ENCODE data around the gene CIT.

Gene CIT

DNA sequence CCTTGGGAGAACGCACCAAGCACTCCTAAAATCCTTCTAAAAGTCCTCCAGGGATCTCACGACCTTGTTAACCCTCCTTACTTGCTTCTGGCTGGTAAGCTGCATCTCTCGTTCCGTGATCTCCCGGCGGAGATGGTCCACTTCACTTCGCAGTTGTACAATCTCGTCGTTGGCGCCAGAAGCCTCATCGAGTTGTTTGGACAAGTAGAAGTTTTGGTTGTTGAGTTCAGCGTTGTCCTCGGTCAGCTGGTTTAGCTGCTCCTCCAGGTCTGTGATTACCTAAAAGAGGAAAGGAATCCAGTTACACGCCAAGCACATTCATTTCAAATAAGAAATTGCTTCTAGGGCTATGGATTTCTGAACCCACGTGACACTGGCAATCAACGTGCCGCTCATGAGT lies 142.0 kb downstream of the CIT start:
- TF ChIP-seq, protein P1, sequence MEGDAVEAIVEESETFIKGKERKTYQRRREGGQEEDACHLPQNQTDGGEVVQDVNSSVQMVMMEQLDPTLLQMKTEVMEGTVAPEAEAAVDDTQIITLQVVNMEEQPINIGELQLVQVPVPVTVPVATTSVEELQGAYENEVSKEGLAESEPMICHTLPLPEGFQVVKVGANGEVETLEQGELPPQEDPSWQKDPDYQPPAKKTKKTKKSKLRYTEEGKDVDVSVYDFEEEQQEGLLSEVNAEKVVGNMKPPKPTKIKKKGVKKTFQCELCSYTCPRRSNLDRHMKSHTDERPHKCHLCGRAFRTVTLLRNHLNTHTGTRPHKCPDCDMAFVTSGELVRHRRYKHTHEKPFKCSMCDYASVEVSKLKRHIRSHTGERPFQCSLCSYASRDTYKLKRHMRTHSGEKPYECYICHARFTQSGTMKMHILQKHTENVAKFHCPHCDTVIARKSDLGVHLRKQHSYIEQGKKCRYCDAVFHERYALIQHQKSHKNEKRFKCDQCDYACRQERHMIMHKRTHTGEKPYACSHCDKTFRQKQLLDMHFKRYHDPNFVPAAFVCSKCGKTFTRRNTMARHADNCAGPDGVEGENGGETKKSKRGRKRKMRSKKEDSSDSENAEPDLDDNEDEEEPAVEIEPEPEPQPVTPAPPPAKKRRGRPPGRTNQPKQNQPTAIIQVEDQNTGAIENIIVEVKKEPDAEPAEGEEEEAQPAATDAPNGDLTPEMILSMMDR (IDR thresholded peaks at IDR 0.05; ENCODE audit: low read length), result no peak
- no peak for TF ChIP-seq EZH2 (IDR thresholded peaks at IDR 0.05; ENCODE audit: borderline replicate concordance, low read length)
- Histone ChIP-seq H4K20me1 (ENCODE audit: insufficient read depth, low read length) (no peaks in the 10 kb centered on the region), H3K4me3 (ENCODE audit: low read depth, low read length, poor library complexity, severe bottlenecking) (no peak overlapping the region), H3K27ac (ENCODE audit: low read depth, low read length, poor library complexity, severe bottlenecking) (no peak overlapping the region), H2AFZ (ENCODE audit: low read length) (no peak overlapping the region), H3K27me3 (ENCODE audit: insufficient read depth, low read length) (no peaks in the 10 kb centered on the region), H3K9me3 (ENCODE audit: low read length) (no peaks in the 10 kb centered on the region), H3K9me2 (ENCODE audit: low read depth, low read length) (no peaks in the 10 kb centered on the region), H3K4me2 (ENCODE audit: low read length) (no peak overlapping the region), H3K36me3 (ENCODE audit: insufficient read depth, low read length) (peaks cover 32% of the 10 kb centered on the region), H3K9ac (ENCODE audit: low read length) (no peak overlapping the region), H3K79me2 (ENCODE audit: insufficient read depth, low read length) (no peaks in the 10 kb centered on the region), H3F3A (ENCODE audit: insufficient read depth, low read length) (no peaks in the 10 kb centered on the region), H3K4me1 (ENCODE audit: insufficient read depth, low read length, severe bottlenecking) (no peaks in the 10 kb centered on the region)

DNA sequence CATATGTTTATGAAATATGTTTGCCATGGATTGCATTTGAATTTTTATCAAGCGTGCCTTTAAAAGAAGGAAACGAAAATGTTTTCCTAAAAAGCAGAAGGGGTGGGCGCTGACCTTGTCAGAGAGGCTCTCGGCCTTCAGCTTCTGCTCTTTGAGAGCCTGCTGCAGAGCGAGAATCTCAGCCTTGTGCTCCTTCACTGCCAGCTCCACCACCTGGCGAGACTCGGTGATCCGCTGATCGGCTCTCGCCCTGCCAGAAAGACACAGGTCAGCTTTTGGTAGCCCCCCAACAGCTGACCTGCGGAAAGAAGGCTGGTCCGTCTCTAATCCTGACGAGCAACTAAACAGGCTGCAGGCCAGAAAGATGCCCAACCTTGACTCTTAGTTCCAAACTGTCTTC lies 146.7 kb downstream of the CIT start:
- Histone ChIP-seq H4K20me1 (ENCODE audit: insufficient read depth, low read length) (no peaks in the 10 kb centered on the region), H3K4me3 (ENCODE audit: low read depth, low read length, poor library complexity, severe bottlenecking) (no peak overlapping the region), H3K4me1 (ENCODE audit: insufficient read depth, low read length, severe bottlenecking) (no peaks in the 10 kb centered on the region), H3K9me3 (ENCODE audit: low read length) (no peaks in the 10 kb centered on the region), H3K36me3 (ENCODE audit: insufficient read depth, low read length) (peaks cover 54% of the 10 kb centered on the region), H3F3A (ENCODE audit: insufficient read depth, low read length) (no peaks in the 10 kb centered on the region), H3K4me2 (ENCODE audit: low read length) (no peak overlapping the region), H2AFZ (ENCODE audit: low read length) (no peak overlapping the region), H3K27me3 (ENCODE audit: insufficient read depth, low read length) (no peaks in the 10 kb centered on the region), H3K79me2 (ENCODE audit: insufficient read depth, low read length) (no peaks in the 10 kb centered on the region), H3K27ac (ENCODE audit: low read depth, low read length, poor library complexity, severe bottlenecking) (no peak overlapping the region), H3K9ac (ENCODE audit: low read length) (no peak overlapping the region), H3K9me2 (ENCODE audit: low read depth, low read length) (no peaks in the 10 kb centered on the region)
- TF ChIP-seq EZH2 (IDR thresholded peaks at IDR 0.05; ENCODE audit: borderline replicate concordance, low read length), result no peak
- TF ChIP-seq, protein P1 (IDR thresholded peaks at IDR 0.05; ENCODE audit: low read length), result no peak

DNA sequence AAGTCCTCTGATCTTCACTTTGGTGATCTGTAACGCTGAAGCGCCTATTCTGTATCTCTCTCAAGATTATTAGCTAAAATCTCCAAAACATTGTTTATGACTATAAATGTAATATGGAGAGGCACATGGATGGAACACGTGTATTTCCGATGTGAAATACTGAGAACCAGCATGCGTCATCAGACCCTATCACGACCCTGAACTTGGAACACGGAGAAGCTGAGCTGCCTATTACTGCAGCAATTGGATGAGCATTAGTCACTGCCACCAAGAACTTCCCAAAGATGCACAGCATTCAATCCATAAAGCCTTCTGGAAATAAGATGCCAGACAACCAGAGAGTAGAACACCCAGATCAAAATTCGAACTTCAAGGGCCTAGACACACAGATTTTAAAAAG lies 147.2 kb downstream of the CIT start:
- Histone ChIP-seq H2AFZ (ENCODE audit: low read length) (no peak overlapping the region), H3K27me3 (ENCODE audit: insufficient read depth, low read length) (no peaks in the 10 kb centered on the region), H3K4me2 (ENCODE audit: low read length) (no peak overlapping the region), H3K79me2 (ENCODE audit: insufficient read depth, low read length) (no peaks in the 10 kb centered on the region), H3F3A (ENCODE audit: insufficient read depth, low read length) (no peaks in the 10 kb centered on the region), H3K9me3 (ENCODE audit: low read length) (no peaks in the 10 kb centered on the region), H3K27ac (ENCODE audit: low read depth, low read length, poor library complexity, severe bottlenecking) (no peak overlapping the region), H3K4me1 (ENCODE audit: insufficient read depth, low read length, severe bottlenecking) (no peaks in the 10 kb centered on the region), H3K9ac (ENCODE audit: low read length) (no peak overlapping the region), H4K20me1 (ENCODE audit: insufficient read depth, low read length) (no peaks in the 10 kb centered on the region), H3K36me3 (ENCODE audit: insufficient read depth, low read length) (peaks cover 49% of the 10 kb centered on the region), H3K9me2 (ENCODE audit: low read depth, low read length) (no peaks in the 10 kb centered on the region), H3K4me3 (ENCODE audit: low read depth, low read length, poor library complexity, severe bottlenecking) (no peak overlapping the region)
- TF ChIP-seq, protein P1 (IDR thresholded peaks at IDR 0.05; ENCODE audit: low read length), result no peak
- TF ChIP-seq EZH2 (IDR thresholded peaks at IDR 0.05; ENCODE audit: borderline replicate concordance, low read length), result no peak

Measured in OCI-LY1 (cell line).